HS-27A (cell line): ENCODE measurements around the gene NEK2.
"Not testable (repeated sequence)": the region's sequence is repeated elsewhere in the genome, so short reads cannot be mapped to it uniquely, and the experiment has no call there.

Experiments used
- DNase-seq: peaks from one replicate; pipeline ENCODE4 v3.0.0-alpha.2; 2012; ENCODE audit warnings: low read depth, missing footprints

NEK2 gene

GRCh38 chr1:211675230-211676105, at the start of gene NEK2:
TSS of gene NEK2 (minus strand) at chr1:211675621. CDS start at chr1:211675479, 142 bp downstream.
- DNase-seq = peak; percentile 64

- DNase-seq = no peak
Observed at GRCh38 chr1:211724687-211725196, 49.3 kb upstream of the NEK2 start.

- no peak for DNase-seq
Observed at GRCh38 chr1:211723273-211723672, 47.9 kb upstream of the NEK2 start.

GRCh38 chr1:211722277-211723175, 47.1 kb upstream of the NEK2 start:
- DNase-seq = no peak

- DNase-seq = not testable (repeated sequence)
Observed at GRCh38 chr1:211716555-211716954, 41.1 kb upstream of the NEK2 start.

GRCh38 chr1:211715971-211716370, 40.5 kb upstream of the NEK2 start:
- DNase-seq = no peak

- DNase-seq = no peak
Observed at GRCh38 chr1:211714154-211714553, 38.7 kb upstream of the NEK2 start.

- no peak for DNase-seq
Observed at GRCh38 chr1:211713231-211713630, 37.8 kb upstream of the NEK2 start.

GRCh38 chr1:211711315-211711705, 35.9 kb upstream of the NEK2 start:
- no peak for DNase-seq

- DNase-seq = no peak
Observed at GRCh38 chr1:211710566-211711314, 35.3 kb upstream of the NEK2 start.

- DNase-seq = no peak
Observed at GRCh38 chr1:211708926-211709325, 33.5 kb upstream of the NEK2 start.

- DNase-seq = no peak
Observed at GRCh38 chr1:211708006-211708405, 32.6 kb upstream of the NEK2 start.

- no peak for DNase-seq
Observed at GRCh38 chr1:211705467-211706091, 30.2 kb upstream of the NEK2 start.

- DNase-seq = no peak
Observed at GRCh38 chr1:211704543-211704942, 29.1 kb upstream of the NEK2 start.

- DNase-seq = no peak
Observed at GRCh38 chr1:211703812-211704537, 28.6 kb upstream of the NEK2 start.

GRCh38 chr1:211701733-211702132, 26.3 kb upstream of the NEK2 start:
- DNase-seq = no peak

- DNase-seq = no peak
Observed at GRCh38 chr1:211699059-211699458, 23.6 kb upstream of the NEK2 start.

- DNase-seq = no peak
Observed at GRCh38 chr1:211698161-211699026, 23.0 kb upstream of the NEK2 start.

GRCh38 chr1:211697356-211697755, 21.9 kb upstream of the NEK2 start:
- no peak for DNase-seq
